Ammon's horn (tissue), 1 donor: ENCODE data around the gene FECH.
A peak's percentile ranks its signal among the peaks of the same experiment; 100 is the strongest.

ENCODE experiments used
- DNase-seq: peaks from one replicate; pipeline ENCODE4 v3.0.0-alpha.2; 2016; ENCODE audit warnings: low spot score

FECH gene

GRCh38 chr18:57579934-57580333, 6.6 kb downstream of the FECH start:
- DNase-seq: no peak

DNA sequence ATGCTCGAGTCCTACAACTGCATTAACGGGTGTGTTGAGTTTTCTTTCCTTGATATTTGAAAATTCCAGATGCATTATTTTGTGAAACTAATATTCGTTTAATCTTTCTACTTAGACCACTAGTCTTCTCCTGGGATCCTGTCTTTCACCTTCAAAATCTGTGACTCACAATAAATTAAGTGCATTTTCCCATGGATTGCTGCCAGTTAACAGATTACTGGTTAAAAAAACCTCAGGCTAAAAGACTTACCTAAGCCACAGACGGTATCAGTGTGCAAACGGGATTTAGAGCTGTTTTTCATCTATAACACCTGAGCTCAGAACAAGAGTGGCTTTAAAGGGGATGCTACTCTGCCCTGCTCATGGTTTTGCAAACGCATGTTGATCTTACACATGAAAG, 10.2 kb downstream of the FECH start:
- DNase-seq: no peak

DNA sequence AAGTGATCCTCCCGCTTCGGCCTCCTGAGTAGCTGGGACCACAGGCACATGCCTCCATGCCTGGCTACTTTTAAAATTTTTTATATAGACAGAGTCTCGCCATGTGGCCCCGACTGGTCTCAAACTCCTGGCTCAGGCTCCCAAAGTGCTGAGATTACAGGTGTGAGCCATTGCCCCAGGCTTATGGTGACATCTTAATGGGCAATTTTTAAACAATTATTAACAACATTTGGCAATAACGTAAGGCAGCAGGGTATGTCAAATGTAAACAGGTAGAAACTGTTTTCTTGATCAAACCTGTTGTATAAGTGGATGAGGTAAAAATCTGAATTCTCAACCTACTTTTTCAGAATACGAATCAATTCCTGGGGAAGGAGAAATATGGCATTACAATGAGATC, 11.0 kb downstream of the FECH start:
- no peak for DNase-seq

DNA sequence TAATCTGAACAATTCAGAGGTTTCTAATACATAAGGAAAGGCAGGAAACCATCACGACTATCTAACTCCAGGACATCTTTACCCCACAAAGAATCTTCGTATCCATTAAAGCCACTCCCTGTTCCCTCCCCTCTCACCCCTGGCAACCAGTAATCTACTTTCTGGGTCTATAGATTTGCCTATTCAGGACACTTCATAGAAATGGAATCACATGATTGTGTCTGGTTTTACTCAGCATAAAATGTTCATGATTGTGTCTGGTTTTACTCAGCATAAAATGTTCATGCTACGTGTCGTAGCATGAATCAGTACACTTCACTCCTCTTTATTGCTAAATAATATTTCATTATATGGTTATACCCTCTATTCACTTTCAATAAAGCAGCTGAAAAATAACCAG, 11.6 kb downstream of the FECH start:
- DNase-seq: no peak

GRCh38 chr18:57570162-57570561, 16.3 kb downstream of the FECH start:
- DNase-seq: no peak

DNA sequence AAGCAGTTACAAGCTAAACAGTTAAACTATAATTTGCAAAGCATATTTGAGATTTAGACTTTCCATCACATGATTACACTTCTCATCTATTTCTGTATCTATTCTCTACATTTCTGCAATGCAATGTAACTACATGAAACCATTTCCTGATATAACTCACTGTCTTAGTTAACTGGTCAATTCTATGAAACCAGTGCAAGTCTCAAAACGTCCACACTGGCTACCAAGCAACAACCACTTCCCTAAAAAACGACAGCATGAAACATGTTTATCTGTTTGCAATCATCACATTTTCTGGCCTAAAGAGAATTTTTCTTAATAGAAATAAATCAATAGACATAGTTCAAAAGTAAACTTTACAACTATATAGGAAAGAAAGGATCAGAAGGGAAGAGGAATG, 17.4 kb downstream of the FECH start:
- no peak for DNase-seq

- peak; percentile 61 for DNase-seq
Observed at GRCh38 chr18:57561728-57562423, 24.6 kb downstream of the FECH start.

DNA sequence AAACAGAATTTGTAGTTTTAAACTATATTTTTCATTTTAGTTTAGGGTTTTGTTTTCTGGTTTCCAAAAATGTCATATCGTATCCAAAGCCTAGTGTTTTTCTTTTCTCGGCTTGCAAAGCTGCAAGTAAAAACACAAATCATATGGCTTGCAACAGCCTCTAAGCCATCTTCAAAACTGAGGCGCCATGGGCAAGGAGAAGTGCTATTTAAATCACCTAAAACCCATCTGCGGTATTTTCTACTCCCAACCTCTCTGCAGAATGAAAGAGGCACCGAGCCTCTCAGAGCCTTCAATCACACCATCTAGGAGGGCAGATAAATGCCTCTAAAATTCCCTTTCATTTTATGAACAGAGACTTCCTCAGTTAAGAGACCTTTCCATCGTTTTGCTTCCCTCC, 25.2 kb downstream of the FECH start:
- DNase-seq: no peak

DNA sequence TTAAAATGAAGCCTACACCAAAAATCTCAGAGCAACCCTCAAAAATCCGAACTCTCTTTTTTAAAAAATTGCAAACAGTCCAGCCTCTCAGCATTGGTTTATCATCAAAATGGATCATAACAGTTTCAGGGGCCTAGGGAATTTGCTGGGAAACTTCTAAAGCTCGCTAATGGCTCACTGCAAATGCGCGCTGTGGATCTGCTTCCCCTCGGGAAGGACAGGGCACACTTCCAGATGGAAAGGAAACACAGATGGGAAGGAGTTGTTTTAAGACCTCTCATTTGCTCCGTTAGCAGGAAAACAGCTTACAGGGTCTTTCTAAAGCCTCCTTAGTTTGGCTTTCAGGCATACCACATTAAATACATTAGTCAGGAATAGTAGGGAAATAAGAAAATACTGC, 27.2 kb downstream of the FECH start:
- DNase-seq: no peak

DNA sequence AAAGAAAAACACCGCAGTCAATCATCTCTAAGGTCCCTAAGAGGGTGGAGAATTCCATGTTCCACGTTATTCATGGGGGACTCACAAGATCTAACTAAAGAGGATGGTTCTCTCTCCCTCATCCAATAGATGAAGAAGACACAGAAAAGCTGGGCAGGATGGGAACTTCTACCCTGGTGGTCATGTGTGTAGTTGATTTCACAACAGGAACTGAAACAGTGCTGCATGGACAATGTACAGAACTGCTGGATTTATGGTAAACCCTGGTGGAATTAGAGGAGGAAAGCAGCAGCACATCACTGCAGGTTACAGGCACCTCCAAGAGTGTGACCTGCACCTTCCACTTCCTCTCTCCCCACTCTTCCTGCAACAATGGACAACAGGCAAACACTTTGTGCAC, 31.4 kb downstream of the FECH start:
- no peak for DNase-seq

- DNase-seq: no peak
Observed at GRCh38 chr18:57550510-57550909, 36.0 kb downstream of the FECH start.

GRCh38 chr18:57547260-57547659, 39.2 kb downstream of the FECH start:
- no peak for DNase-seq

DNA sequence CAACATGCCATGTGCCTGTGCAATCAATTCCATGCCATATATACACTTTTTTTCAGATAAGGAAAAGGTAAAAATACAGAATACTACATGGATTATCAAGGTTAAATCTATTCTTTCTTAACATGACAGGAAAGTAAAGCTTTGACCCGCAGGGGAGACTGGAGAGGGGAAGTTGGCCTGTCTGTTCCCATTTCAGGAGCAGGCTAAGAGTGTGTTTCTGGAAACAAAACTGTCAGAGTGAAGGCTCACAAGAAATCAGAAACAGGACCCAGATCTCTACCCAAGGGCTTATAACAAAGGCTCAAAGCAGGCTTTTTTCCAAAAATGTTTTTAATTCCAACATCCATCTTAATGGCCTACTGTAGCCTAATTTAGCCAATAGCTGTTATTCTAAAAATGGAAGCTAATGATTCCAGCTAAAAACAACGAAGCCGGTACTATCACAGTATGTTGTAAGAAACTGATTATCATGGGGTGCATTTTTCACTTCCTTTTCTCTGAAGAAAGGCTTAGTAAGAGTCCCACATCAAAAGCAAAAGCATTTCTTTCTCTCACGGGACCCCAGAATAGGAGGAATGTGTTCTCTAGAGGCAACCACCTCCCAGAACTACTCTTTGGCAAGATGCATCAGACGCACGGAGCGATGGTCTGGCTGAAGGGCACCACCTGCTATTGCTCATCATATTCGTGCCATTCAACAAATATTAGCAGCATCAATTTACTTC, 41.4 kb downstream of the FECH start:
- DNase-seq: no peak

- DNase-seq: no peak
Observed at GRCh38 chr18:57543560-57543959, 42.9 kb downstream of the FECH start.

DNA sequence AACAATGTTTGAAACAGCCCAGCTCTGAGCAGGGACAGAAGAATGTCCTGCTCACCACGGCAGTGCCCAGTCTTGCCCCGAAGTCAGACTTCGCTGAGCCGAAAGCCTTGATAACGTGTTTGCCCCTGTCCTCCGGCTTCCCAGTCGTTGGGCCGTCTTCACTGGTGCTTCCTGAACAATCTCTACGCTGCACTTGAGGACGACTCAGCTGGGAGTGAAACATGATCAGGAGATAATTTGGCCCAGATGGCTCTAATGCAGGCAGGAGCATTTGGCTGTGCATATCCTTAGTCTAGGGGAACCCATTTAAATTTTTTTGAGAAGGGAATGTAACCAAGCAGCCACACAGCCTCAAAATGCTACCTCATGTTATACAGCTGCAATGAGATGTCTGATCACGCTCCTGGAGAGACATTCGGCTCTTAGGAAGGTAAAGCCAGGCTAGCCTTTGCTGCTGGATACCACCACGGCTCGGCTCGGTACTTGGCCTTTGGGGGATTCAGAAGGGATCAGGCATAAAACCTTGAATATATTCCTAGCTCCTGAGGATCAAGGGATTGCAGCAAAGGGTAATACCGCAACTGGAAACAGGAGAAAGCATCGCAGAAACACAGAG, 43.6 kb downstream of the FECH start:
- DNase-seq: no peak

- DNase-seq: no peak
Observed at GRCh38 chr18:57542126-57542525, 44.4 kb downstream of the FECH start.

DNA sequence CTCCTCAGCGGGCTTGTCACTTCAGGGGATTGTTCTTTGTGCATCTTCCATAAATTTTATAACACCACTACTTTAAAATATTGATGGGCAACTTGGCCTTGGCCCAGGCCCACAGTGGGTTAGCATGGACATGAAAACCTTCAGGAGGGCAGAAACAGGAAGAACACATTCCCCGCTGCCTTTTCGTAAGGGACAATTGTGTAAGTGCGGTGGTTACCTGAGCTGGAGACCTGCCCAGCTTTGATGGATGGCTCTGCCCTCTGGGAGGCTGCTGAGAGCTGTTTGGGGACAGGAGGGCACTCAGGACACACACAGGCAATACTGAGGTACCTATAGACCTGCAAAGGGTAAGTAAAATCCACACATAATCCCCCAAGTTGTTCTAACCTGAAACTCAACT, 46.8 kb downstream of the FECH start:
- no peak for DNase-seq

- no peak for DNase-seq
Observed at GRCh38 chr18:57538614-57539013, 47.9 kb downstream of the FECH start.

DNA sequence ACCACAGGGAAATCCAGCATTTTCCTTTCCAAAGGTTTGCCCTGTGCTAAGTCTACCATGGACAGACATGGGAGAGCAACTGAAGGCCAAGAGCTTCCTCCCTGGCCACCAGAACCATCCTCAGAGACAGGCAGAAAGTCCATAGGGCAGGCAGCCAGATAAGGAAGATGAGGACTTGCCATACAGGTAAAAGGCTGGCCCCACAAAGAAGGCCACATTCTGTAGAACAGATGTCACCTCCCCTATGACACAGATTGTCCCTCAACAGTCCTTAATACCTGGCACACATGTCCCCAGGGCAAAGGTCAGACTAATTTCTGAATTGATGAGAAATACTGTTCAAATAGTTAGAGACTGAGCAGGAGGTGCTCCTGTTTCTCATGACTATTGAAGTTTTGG, 52.0 kb downstream of the FECH start:
- no peak for DNase-seq

GRCh38 chr18:57533868-57534510, 52.5 kb downstream of the FECH start:
- DNase-seq: no peak

DNA sequence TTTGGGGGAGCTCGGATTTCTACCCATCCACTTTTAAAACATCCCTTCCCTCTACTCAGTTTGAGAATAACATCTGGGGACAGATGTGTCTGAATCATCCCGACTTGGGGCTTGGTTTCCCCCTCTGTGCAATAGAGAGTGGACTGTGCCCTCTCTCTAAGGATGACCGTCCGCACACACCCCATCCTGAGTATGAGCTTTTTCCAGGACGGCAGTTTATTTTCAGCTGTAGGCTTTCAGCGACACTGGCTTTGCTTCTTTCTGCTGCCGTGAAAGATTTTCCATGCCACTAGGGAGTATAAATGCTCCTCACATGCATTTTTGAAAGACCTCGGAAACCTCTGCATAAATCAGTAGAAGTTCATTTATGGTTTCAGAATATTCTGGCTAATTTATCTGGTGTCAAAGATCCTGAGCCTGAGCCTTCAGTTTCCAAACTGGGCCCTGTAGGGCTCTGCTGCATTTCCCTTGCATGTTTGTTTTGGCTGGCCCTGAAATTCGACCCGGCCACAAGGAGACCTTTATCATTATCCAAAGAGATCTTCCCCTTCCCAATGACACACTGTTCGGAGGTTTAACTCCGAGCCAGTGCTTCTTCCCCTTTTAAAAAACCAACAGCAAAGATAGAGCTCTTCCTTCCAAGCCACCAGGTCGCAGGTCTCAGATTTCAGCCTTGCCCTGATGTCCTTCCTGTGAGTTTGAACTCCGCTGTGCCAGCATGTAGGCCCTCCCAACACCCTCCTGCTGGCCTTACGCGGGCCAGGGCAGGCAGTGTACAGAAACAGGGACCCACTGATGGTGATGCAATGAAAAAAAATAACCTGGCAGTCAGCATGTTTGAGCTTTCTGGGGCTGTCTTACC, 53.3 kb downstream of the FECH start:
- no peak for DNase-seq

DNA sequence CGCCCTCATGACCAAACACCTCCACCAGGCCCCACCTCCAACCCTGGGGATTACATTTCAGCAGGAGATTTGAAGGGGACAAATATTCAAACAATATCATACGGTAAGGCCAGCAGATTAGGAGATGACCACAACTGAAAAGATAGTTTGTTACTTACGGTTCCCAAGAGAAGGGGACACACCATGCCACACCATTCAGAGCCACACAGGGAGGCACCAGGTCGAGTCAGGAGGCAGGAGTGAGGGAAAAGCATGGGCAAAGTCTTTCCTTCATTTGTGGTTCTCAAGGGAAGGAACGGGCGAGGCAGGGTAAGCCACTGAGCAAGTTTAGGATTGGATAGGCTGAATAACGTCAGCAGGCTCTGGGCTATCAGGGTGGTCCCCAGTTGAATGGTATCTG, 57.4 kb downstream of the FECH start:
- DNase-seq: no peak
